ENCODE results near the gene EIF4G1.
A peak's percentile ranks its signal among the peaks of the same experiment; 100 is the strongest.

EIF4G1 gene

GRCh38 chr3:184368116-184368515 lies 53.7 kb downstream of the EIF4G1 start:
- Histone ChIP-seq H3K4me3 (ENCODE audit: low read depth in 1 of 2, low read length in 2 of 2) (no peak overlapping the region), H2AFZ (ENCODE audit: low read depth, low read length) (no peak overlapping the region), H4K20me1 (ENCODE audit: insufficient read depth, low read length) (peaks cover 21% of the 10 kb centered on the region; the same call in 1 of the 2 replicates), H3K79me2 (ENCODE audit: insufficient read depth, low read length) (peaks cover 22% of the 10 kb centered on the region), H3K27me3 (ENCODE audit: insufficient read depth, low read length, poor library complexity) (no peaks in the 10 kb centered on the region), H3K4me2 (ENCODE audit: insufficient read depth, low read length) (no peak overlapping the region), H3K4me1 (ENCODE audit: insufficient read depth, low read length) (peaks cover 19% of the 10 kb centered on the region), H3K36me3 (ENCODE audit: insufficient read depth, low read length) (peaks cover 42% of the 10 kb centered on the region), H3K9ac (ENCODE audit: low read depth, low read length) (no peak overlapping the region), H3K27ac (ENCODE audit: low read length) (no peak overlapping the region), H3K9me3 (ENCODE audit: insufficient read depth, low read length, severe bottlenecking) (no peaks in the 10 kb centered on the region)
- TF ChIP-seq CTCF (IDR thresholded peaks at IDR 0.05; ENCODE audit: borderline replicate concordance, extremely low read depth, low read length, poor library complexity, severe bottlenecking) (no peak), EZH2 (IDR thresholded peaks at IDR 0.05; ENCODE audit: borderline replicate concordance, low read depth, low read length, severe bottlenecking) (no peak)
- ATAC-seq (ENCODE audit: insufficient read depth, low read depth) (no peak), DNase-seq (no peak)

- H3K4me2 ChIP-seq (ENCODE audit: insufficient read depth, low read length), result no peak overlapping the region
- H4K20me1 ChIP-seq (ENCODE audit: insufficient read depth, low read length), result peaks cover 21% of the 10 kb centered on the region; the same call in 1 of the 2 replicates
- no peaks in the 10 kb centered on the region for H3K9me3 ChIP-seq (ENCODE audit: insufficient read depth, low read length, severe bottlenecking)
- TF ChIP-seq EZH2 (IDR thresholded peaks at IDR 0.05; ENCODE audit: borderline replicate concordance, low read depth, low read length, severe bottlenecking) (no peak), CTCF (IDR thresholded peaks at IDR 0.05; ENCODE audit: borderline replicate concordance, extremely low read depth, low read length, poor library complexity, severe bottlenecking) (no peak)
- no peak overlapping the region for H3K27ac ChIP-seq (ENCODE audit: low read length)
- ATAC-seq (ENCODE audit: insufficient read depth, low read depth) (no peak), DNase-seq (no peak)
- H3K4me3 ChIP-seq (ENCODE audit: low read depth in 1 of 2, low read length in 2 of 2), result no peak overlapping the region
- H3K9ac ChIP-seq (ENCODE audit: low read depth, low read length), result no peak overlapping the region
- H3K4me1 ChIP-seq (ENCODE audit: insufficient read depth, low read length), result peaks cover 17% of the 10 kb centered on the region
- peaks cover 17% of the 10 kb centered on the region for H3K79me2 ChIP-seq (ENCODE audit: insufficient read depth, low read length)
- H3K27me3 ChIP-seq (ENCODE audit: insufficient read depth, low read length, poor library complexity), result peaks cover 3% of the 10 kb centered on the region
- H2AFZ ChIP-seq (ENCODE audit: low read depth, low read length), result no peak overlapping the region
- H3K36me3 ChIP-seq (ENCODE audit: insufficient read depth, low read length), result peaks cover 42% of the 10 kb centered on the region
These were observed 54.3 kb downstream of the EIF4G1 start for GRCh38 chr3:184368586-184369183.

- no peak overlapping the region for H3K4me3 ChIP-seq (ENCODE audit: low read depth in 1 of 2, low read length in 2 of 2)
- no peaks in the 10 kb centered on the region for H3K9me3 ChIP-seq (ENCODE audit: insufficient read depth, low read length, severe bottlenecking)
- peak; percentile 74 for DNase-seq
- peaks cover 3% of the 10 kb centered on the region for H3K27me3 ChIP-seq (ENCODE audit: insufficient read depth, low read length, poor library complexity)
- no peaks in the 10 kb centered on the region for H3K79me2 ChIP-seq (ENCODE audit: insufficient read depth, low read length)
- H3K27ac ChIP-seq (ENCODE audit: low read length), result no peak overlapping the region
- H2AFZ ChIP-seq (ENCODE audit: low read depth, low read length), result no peak overlapping the region
- H3K4me1 ChIP-seq (ENCODE audit: insufficient read depth, low read length), result no peaks in the 10 kb centered on the region
- H3K36me3 ChIP-seq (ENCODE audit: insufficient read depth, low read length), result peaks cover 26% of the 10 kb centered on the region
- no peak overlapping the region for H3K9ac ChIP-seq (ENCODE audit: low read depth, low read length)
- peaks cover 15% of the 10 kb centered on the region; the same call in 1 of the 2 replicates for H4K20me1 ChIP-seq (ENCODE audit: insufficient read depth, low read length)
- ATAC-seq (ENCODE audit: insufficient read depth, low read depth), result peak; percentile 98
- TF ChIP-seq CTCF (IDR thresholded peaks at IDR 0.05; ENCODE audit: borderline replicate concordance, extremely low read depth, low read length, poor library complexity, severe bottlenecking) (peak; percentile 97), EZH2 (IDR thresholded peaks at IDR 0.05; ENCODE audit: borderline replicate concordance, low read depth, low read length, severe bottlenecking) (no peak)
- no peak overlapping the region for H3K4me2 ChIP-seq (ENCODE audit: insufficient read depth, low read length)
These were observed 57.2 kb downstream of the EIF4G1 start for GRCh38 chr3:184371570-184372018.

All from DND-41 (cell line).